Measurements from ENCODE around the gene YES1.

DNA sequence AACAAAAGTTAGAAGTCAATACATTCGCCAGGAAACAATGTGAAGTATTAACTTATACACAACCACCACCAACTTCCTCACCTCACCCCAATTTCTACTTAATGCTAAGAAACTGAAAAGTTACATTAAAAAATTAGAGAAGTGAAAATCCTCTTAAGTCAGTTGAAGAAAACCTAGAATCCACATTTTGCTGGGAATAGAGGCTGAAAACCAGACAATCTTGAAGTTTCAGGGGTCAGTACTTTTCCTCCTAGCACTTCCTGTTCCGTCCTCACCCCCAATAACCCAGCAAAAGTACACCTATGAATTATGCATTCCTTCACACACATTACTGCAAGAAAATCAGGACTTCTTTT, 6.3 kb downstream of the YES1 start:
- TF ChIP-seq, protein P1, sequence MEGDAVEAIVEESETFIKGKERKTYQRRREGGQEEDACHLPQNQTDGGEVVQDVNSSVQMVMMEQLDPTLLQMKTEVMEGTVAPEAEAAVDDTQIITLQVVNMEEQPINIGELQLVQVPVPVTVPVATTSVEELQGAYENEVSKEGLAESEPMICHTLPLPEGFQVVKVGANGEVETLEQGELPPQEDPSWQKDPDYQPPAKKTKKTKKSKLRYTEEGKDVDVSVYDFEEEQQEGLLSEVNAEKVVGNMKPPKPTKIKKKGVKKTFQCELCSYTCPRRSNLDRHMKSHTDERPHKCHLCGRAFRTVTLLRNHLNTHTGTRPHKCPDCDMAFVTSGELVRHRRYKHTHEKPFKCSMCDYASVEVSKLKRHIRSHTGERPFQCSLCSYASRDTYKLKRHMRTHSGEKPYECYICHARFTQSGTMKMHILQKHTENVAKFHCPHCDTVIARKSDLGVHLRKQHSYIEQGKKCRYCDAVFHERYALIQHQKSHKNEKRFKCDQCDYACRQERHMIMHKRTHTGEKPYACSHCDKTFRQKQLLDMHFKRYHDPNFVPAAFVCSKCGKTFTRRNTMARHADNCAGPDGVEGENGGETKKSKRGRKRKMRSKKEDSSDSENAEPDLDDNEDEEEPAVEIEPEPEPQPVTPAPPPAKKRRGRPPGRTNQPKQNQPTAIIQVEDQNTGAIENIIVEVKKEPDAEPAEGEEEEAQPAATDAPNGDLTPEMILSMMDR (IDR thresholded peaks at IDR 0.05; ENCODE audit: low read depth, low read length, missing input control), result no peak
- no peak for TF ChIP-seq YY1 (IDR thresholded peaks at IDR 0.05)
- TF ChIP-seq SP1 (IDR thresholded peaks at IDR 0.05), result no peak
- TF ChIP-seq GABPA (IDR thresholded peaks at IDR 0.05 in 1 of 2, conservative IDR thresholded peaks at IDR 0.05 in 1 of 2), result no peak
- TF ChIP-seq ATF3 (IDR thresholded peaks at IDR 0.05), result no peak
- TF ChIP-seq, protein P2, sequence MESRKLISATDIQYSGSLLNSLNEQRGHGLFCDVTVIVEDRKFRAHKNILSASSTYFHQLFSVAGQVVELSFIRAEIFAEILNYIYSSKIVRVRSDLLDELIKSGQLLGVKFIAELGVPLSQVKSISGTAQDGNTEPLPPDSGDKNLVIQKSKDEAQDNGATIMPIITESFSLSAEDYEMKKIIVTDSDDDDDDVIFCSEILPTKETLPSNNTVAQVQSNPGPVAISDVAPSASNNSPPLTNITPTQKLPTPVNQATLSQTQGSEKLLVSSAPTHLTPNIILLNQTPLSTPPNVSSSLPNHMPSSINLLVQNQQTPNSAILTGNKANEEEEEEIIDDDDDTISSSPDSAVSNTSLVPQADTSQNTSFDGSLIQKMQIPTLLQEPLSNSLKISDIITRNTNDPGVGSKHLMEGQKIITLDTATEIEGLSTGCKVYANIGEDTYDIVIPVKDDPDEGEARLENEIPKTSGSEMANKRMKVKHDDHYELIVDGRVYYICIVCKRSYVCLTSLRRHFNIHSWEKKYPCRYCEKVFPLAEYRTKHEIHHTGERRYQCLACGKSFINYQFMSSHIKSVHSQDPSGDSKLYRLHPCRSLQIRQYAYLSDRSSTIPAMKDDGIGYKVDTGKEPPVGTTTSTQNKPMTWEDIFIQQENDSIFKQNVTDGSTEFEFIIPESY (IDR thresholded peaks at IDR 0.05), result no peak
- TF ChIP-seq HNF4A (conservative IDR thresholded peaks at IDR 0.05), result no peak
- TF ChIP-seq JUND (IDR thresholded peaks at IDR 0.05), result no peak
- no peak for TF ChIP-seq RAD21 (IDR thresholded peaks at IDR 0.05)
- no peak for TF ChIP-seq EGR1 (IDR thresholded peaks at IDR 0.05; ENCODE audit: low read depth in 2 of 2)
- TF ChIP-seq, protein P3, sequence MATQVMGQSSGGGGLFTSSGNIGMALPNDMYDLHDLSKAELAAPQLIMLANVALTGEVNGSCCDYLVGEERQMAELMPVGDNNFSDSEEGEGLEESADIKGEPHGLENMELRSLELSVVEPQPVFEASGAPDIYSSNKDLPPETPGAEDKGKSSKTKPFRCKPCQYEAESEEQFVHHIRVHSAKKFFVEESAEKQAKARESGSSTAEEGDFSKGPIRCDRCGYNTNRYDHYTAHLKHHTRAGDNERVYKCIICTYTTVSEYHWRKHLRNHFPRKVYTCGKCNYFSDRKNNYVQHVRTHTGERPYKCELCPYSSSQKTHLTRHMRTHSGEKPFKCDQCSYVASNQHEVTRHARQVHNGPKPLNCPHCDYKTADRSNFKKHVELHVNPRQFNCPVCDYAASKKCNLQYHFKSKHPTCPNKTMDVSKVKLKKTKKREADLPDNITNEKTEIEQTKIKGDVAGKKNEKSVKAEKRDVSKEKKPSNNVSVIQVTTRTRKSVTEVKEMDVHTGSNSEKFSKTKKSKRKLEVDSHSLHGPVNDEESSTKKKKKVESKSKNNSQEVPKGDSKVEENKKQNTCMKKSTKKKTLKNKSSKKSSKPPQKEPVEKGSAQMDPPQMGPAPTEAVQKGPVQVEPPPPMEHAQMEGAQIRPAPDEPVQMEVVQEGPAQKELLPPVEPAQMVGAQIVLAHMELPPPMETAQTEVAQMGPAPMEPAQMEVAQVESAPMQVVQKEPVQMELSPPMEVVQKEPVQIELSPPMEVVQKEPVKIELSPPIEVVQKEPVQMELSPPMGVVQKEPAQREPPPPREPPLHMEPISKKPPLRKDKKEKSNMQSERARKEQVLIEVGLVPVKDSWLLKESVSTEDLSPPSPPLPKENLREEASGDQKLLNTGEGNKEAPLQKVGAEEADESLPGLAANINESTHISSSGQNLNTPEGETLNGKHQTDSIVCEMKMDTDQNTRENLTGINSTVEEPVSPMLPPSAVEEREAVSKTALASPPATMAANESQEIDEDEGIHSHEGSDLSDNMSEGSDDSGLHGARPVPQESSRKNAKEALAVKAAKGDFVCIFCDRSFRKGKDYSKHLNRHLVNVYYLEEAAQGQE (IDR thresholded peaks at IDR 0.05), result no peak

Data from liver (tissue), 3 donors.